ENCODE results near the gene TRIM52. TPM values are rescaled to one million over a fixed set of nuclear protein-coding genes. Genes with fewer than 3 reads are reported as not detected.

The TRIM52 gene
- total and polyA plus RNA-seq, 2 of the 4 experiments (the other 2 are of a cell fraction) = 2.3 to 6.9 TPM

- 0 out of 2 replicates have a peak, but pooled peaks cover 6% of the 10 kb centered on the region for H3K9me1 ChIP-seq (ENCODE audit: insufficient read depth, low read length)
- BruUV-seq (replicated peaks) = no TSS peak
- in situ Hi-C loops (cut with MboI; ENCODE audit: low sequenced_read_pairs) = no loop called here
Measured at GRCh38 chr5:181212080-181212479, 48.9 kb downstream of the TRIM52 start.

More at GRCh38 chr5:181212080-181212479, 48.9 kb downstream of the TRIM52 start:
- Histone ChIP-seq H3K56ac (ENCODE audit: extremely low read depth, insufficient read depth, low read length) (no peak overlapping the region), H2BK5ac (ENCODE audit: low read depth, low read length, poor library complexity, severe bottlenecking) (no peak overlapping the region), H2BK20ac (ENCODE audit: low read depth, low read length) (no peak overlapping the region), H3K27me3 (ENCODE audit: control insufficient read depth, insufficient read depth, low read length) (no peaks in the 10 kb centered on the region; the same call in 1 of the 2 replicates), H2AK9ac (replicated peaks; ENCODE audit: low read depth, low read length, poor library complexity) (no peak overlapping the region), H3K9ac (ENCODE audit: low read depth, low read length) (no peak overlapping the region), H3K36me3 (ENCODE audit: control insufficient read depth, insufficient read depth, low read length) (no peaks in the 10 kb centered on the region), H2AFZ (replicated peaks; ENCODE audit: low read length, poor library complexity) (no peak overlapping the region), H4K91ac (ENCODE audit: insufficient read depth, low read depth, low read length) (no peak overlapping the region), H2AK5ac (ENCODE audit: low read depth, low read length) (no peak overlapping the region), H3K4me3 (ENCODE audit: insufficient read depth, low read depth, low read length) (no peak overlapping the region), H3K14ac (replicated peaks; ENCODE audit: low read depth, low read length) (no peak overlapping the region), H3K79me1 (ENCODE audit: low read depth in 1 of 2, low read length in 2 of 2) (no peaks in the 10 kb centered on the region), H4K5ac (ENCODE audit: low read depth, low read length) (no peak overlapping the region), H3K4ac (ENCODE audit: low read depth, low read length) (no peak overlapping the region), H2BK15ac (ENCODE audit: low read depth, low read length) (no peak overlapping the region), H3K4me2 (ENCODE audit: low read depth, low read length) (no peak overlapping the region), H3K23ac (ENCODE audit: low read depth, low read length) (no peak overlapping the region), H3K27ac (ENCODE audit: insufficient read depth, low read length) (no peak overlapping the region), H3K4me1 (ENCODE audit: control insufficient read depth, insufficient read depth, low read length) (0 out of 2 replicates have a peak, but pooled peaks cover 2% of the 10 kb centered on the region), H2BK120ac (ENCODE audit: low read depth, low read length) (no peak overlapping the region), H4K8ac (ENCODE audit: low read depth in 2 of 2, low read length in 2 of 2) (no peak overlapping the region), H4K20me1 (ENCODE audit: insufficient read depth, low read length) (no peaks in the 10 kb centered on the region), H3K18ac (ENCODE audit: low read depth, low read length) (no peak overlapping the region), H3K9me3 (ENCODE audit: control insufficient read depth, insufficient read depth, low read length) (no peaks in the 10 kb centered on the region)
- dilution Hi-C loops (cut with HindIII; ENCODE audit: low sequenced_read_pairs, unreplicated experiment) = no loop called here
- WGBS, 2 experiments (ENCODE audit: extremely low coverage in 2 of 2, insufficient read length in 1 of 2) = 70% methylated on average over 2 of the region's 6 CpGs; no CpG with 5 or more reads in 1 of the 2 experiments
- ChIA-PET CTCF (no interaction called here), POLR2A (ENCODE audit: unreplicated experiment) (no interaction called here)
- DNase-seq = no peak
- ATAC-seq (ENCODE audit: low read depth) = no peak
- TF ChIP-seq BHLHE40 (IDR thresholded peaks at IDR 0.05; ENCODE audit: low read depth, low read length) (no peak), RFX5 (IDR thresholded peaks at IDR 0.05; ENCODE audit: low read depth, low read length) (no peak), RAD21 (IDR thresholded peaks at IDR 0.05; ENCODE audit: low read length) (no peak)
- intact Hi-C loops (cut with micrococcal nuclease) = no loop called here

All from IMR-90 (cell line).